ENCODE data around the gene BMP7.

BMP7 gene

DNA sequence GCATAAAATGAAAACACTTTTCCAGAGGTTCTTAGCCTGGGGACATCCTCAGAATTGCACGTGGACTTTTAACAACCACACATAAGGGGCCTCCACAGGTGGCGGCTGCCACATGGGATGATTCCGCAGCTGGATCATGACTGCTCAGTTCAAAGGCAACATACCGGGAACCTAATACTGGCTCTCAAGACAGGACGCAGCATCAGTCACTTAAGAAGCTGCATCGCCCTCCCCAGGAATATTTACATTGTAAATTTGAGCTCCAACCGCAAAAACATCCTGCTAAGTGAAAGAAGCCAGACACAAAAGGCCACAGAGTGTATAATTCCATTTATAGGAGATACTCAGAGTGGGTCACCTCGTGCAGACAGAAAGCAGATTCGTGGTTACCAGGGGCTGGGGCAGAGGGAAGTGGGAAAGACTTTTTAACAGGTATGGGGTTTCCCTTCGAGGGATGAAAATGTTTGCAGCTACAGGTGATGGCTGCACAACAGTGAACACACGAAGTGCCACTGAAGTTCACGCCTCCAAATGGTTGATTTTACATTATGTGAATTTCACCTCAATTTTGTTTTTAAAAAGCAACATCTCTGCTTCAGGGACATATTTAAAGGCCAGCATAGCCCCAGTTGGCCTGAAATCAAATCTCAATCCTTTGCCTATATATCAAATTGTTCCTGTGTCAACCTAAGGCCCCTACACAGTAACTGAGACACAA is 141.5 kb downstream of the BMP7 start (continued):
- TF ChIP-seq, protein P1, sequence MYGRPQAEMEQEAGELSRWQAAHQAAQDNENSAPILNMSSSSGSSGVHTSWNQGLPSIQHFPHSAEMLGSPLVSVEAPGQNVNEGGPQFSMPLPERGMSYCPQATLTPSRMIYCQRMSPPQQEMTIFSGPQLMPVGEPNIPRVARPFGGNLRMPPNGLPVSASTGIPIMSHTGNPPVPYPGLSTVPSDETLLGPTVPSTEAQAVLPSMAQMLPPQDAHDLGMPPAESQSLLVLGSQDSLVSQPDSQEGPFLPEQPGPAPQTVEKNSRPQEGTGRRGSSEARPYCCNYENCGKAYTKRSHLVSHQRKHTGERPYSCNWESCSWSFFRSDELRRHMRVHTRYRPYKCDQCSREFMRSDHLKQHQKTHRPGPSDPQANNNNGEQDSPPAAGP (tag by site-specific recombination; IDR thresholded peaks at IDR 0.05): no peak
- TF ChIP-seq ZNF558 (tag by site-specific recombination; IDR thresholded peaks at IDR 0.05) (no peak), ZNF621 (tag by site-specific recombination; IDR thresholded peaks at IDR 0.05) (no peak), ZNF626 (tag by site-specific recombination; IDR thresholded peaks at IDR 0.05) (no peak), KLF8 (tag by site-specific recombination; IDR thresholded peaks at IDR 0.05) (no peak), OSR2 (tag by site-specific recombination; IDR thresholded peaks at IDR 0.05) (peak; percentile 96), ZBTB17 (tag by site-specific recombination; IDR thresholded peaks at IDR 0.05) (no peak), GFI1B (tag by site-specific recombination; IDR thresholded peaks at IDR 0.05) (no peak), ZNF530 (tag by site-specific recombination; IDR thresholded peaks at IDR 0.05; ENCODE audit: low read depth) (no peak), ZNF157 (tag by site-specific recombination; IDR thresholded peaks at IDR 0.05) (no peak), ZNF223 (tag by site-specific recombination; IDR thresholded peaks at IDR 0.05) (no peak), ZNF707 (tag by site-specific recombination; IDR thresholded peaks at IDR 0.05) (no peak), KLF7 (tag by site-specific recombination; IDR thresholded peaks at IDR 0.05; ENCODE audit: borderline replicate concordance) (no peak), ZNF623 (tag by site-specific recombination; IDR thresholded peaks at IDR 0.05) (no peak), EGR2 (tag by site-specific recombination; IDR thresholded peaks at IDR 0.05; ENCODE audit: low read depth) (no peak), HOXD13 (CRISPR knock-in tag; IDR thresholded peaks at IDR 0.05; ENCODE audit: borderline replicate concordance) (no peak), ZNF169 (tag by site-specific recombination; IDR thresholded peaks at IDR 0.05) (no peak), BCL11A (tag by site-specific recombination; IDR thresholded peaks at IDR 0.05; ENCODE audit: low read depth) (no peak), ZNF514 (tag by site-specific recombination; IDR thresholded peaks at IDR 0.05) (no peak), ZNF776 (tag by site-specific recombination; IDR thresholded peaks at IDR 0.05; ENCODE audit: borderline replicate concordance) (no peak), ZNF585B (tag by site-specific recombination; IDR thresholded peaks at IDR 0.05) (no peak), SETDB1 (IDR thresholded peaks at IDR 0.05; ENCODE audit: insufficient read length, low read length) (peak; percentile 36), ZFP69B (tag by site-specific recombination; IDR thresholded peaks at IDR 0.05) (no peak), ZNF324 (tag by site-specific recombination; IDR thresholded peaks at IDR 0.05) (no peak), TRIM28 (IDR thresholded peaks at IDR 0.05; ENCODE audit: borderline replicate concordance, low read length) (no peak), ZNF133 (tag by site-specific recombination; IDR thresholded peaks at IDR 0.05) (no peak), HOXA7 (CRISPR knock-in tag; IDR thresholded peaks at IDR 0.05; ENCODE audit: borderline replicate concordance) (no peak), ZBTB20 (tag by site-specific recombination; IDR thresholded peaks at IDR 0.05) (no peak), ZNF37A (tag by site-specific recombination; IDR thresholded peaks at IDR 0.05) (no peak), GLI2 (tag by site-specific recombination; IDR thresholded peaks at IDR 0.05; ENCODE audit: borderline replicate concordance, low read depth) (0 out of 2 replicates have a peak, but pooled peaks have one; percentile 41), ZNF112 (tag by site-specific recombination; IDR thresholded peaks at IDR 0.05) (no peak), ZNF777 (tag by site-specific recombination; IDR thresholded peaks at IDR 0.05; ENCODE audit: borderline replicate concordance) (no peak), ZNF561 (tag by site-specific recombination; IDR thresholded peaks at IDR 0.05; ENCODE audit: borderline replicate concordance) (peak; percentile 88), ZBTB1 (tag by site-specific recombination; IDR thresholded peaks at IDR 0.05) (no peak), KLF1 (tag by site-specific recombination; IDR thresholded peaks at IDR 0.05) (peak; percentile 25; the same call in 1 of the 2 replicates)
- TF ChIP-seq, protein P2, sequence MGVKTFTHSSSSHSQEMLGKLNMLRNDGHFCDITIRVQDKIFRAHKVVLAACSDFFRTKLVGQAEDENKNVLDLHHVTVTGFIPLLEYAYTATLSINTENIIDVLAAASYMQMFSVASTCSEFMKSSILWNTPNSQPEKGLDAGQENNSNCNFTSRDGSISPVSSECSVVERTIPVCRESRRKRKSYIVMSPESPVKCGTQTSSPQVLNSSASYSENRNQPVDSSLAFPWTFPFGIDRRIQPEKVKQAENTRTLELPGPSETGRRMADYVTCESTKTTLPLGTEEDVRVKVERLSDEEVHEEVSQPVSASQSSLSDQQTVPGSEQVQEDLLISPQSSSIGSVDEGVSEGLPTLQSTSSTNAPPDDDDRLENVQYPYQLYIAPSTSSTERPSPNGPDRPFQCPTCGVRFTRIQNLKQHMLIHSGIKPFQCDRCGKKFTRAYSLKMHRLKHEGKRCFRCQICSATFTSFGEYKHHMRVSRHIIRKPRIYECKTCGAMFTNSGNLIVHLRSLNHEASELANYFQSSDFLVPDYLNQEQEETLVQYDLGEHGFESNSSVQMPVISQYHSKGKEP (tag by site-specific recombination; IDR thresholded peaks at IDR 0.05): peak; percentile 88
- TF ChIP-seq, protein P3, sequence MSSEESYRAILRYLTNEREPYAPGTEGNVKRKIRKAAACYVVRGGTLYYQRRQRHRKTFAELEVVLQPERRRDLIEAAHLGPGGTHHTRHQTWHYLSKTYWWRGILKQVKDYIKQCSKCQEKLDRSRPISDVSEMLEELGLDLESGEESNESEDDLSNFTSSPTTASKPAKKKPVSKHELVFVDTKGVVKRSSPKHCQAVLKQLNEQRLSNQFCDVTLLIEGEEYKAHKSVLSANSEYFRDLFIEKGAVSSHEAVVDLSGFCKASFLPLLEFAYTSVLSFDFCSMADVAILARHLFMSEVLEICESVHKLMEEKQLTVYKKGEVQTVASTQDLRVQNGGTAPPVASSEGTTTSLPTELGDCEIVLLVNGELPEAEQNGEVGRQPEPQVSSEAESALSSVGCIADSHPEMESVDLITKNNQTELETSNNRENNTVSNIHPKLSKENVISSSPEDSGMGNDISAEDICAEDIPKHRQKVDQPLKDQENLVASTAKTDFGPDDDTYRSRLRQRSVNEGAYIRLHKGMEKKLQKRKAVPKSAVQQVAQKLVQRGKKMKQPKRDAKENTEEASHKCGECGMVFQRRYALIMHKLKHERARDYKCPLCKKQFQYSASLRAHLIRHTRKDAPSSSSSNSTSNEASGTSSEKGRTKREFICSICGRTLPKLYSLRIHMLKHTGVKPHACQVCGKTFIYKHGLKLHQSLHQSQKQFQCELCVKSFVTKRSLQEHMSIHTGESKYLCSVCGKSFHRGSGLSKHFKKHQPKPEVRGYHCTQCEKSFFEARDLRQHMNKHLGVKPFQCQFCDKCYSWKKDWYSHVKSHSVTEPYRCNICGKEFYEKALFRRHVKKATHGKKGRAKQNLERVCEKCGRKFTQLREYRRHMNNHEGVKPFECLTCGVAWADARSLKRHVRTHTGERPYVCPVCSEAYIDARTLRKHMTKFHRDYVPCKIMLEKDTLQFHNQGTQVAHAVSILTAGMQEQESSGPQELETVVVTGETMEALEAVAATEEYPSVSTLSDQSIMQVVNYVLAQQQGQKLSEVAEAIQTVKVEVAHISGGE (tag by site-specific recombination; conservative IDR thresholded peaks at IDR 0.05; ENCODE audit: low read depth): no peak
